ENCODE results near the gene CRACDL.

GRCh38 chr2:98761267-98761781 is 174.7 kb downstream of the CRACDL start:
- TF ChIP-seq, protein P1, sequence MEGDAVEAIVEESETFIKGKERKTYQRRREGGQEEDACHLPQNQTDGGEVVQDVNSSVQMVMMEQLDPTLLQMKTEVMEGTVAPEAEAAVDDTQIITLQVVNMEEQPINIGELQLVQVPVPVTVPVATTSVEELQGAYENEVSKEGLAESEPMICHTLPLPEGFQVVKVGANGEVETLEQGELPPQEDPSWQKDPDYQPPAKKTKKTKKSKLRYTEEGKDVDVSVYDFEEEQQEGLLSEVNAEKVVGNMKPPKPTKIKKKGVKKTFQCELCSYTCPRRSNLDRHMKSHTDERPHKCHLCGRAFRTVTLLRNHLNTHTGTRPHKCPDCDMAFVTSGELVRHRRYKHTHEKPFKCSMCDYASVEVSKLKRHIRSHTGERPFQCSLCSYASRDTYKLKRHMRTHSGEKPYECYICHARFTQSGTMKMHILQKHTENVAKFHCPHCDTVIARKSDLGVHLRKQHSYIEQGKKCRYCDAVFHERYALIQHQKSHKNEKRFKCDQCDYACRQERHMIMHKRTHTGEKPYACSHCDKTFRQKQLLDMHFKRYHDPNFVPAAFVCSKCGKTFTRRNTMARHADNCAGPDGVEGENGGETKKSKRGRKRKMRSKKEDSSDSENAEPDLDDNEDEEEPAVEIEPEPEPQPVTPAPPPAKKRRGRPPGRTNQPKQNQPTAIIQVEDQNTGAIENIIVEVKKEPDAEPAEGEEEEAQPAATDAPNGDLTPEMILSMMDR (conservative IDR thresholded peaks at IDR 0.05; ENCODE audit: low read depth, low read length): no peak
- TF ChIP-seq EZH2 (IDR thresholded peaks at IDR 0.05; ENCODE audit: low read length, unreplicated experiment): no peak

Measured in PC-3 (cell line).